KOPT-K1 (cell line): ENCODE measurements around the gene TRAF4.
"Not testable (repeated sequence)": the region's sequence is repeated elsewhere in the genome, so short reads cannot be mapped to it uniquely, and the experiment has no call there.

ENCODE experiments used
- H3K27ac ChIP-seq: fragments of 200-600 bp; sonication (generic); 2 replicates; pipeline ENCODE4 v1.5.1; 2016; ENCODE audit warnings: antibody characterized with exemption, mild to moderate bottlenecking, low read depth, low read length; ENCODE audit not compliant: poor library complexity, severe bottlenecking
- H3K36me3 ChIP-seq: fragments of 200-600 bp; sonication (generic); 2 replicates; pipeline ENCODE4 v1.5.1; 2017; ENCODE audit warnings: antibody characterized with exemption, mild to moderate bottlenecking, low read length, moderate library complexity; ENCODE audit not compliant: insufficient read depth
- H3K9me3 ChIP-seq: fragments of 200-600 bp; sonication (generic); 2 replicates; pipeline ENCODE4 v1.5.1; 2017; ENCODE audit warnings: antibody characterized with exemption, low read length, mild to moderate bottlenecking; ENCODE audit not compliant: insufficient read depth, poor library complexity, severe bottlenecking

Gene TRAF4

DNA sequence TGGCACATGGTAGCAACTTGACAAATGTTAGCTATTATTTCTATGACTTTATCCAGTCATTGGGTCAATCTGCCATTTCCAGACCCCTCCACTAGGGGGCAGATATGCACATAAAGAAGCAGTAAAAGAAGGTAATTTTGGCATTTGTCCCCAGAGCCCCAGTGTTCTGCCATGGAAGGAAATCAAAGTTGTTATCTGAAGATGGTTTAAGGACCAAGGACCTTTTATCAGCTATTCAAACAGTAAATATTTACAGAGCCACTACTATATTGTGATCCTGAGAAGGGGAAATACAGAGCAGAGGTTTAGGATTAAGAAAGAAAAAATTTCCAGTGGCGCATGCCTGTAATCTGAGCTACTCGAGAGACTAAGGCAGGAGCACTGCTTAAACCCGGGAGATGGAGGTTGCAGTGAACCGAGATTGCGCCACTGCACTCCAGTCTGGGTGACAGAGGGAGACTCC lies 20.0 kb downstream of the TRAF4 start:
- peaks cover 64% of the 10 kb centered on the region for H3K36me3 ChIP-seq
- no peak overlapping the region for H3K27ac ChIP-seq
- H3K9me3 ChIP-seq: no peaks in the 10 kb centered on the region

DNA sequence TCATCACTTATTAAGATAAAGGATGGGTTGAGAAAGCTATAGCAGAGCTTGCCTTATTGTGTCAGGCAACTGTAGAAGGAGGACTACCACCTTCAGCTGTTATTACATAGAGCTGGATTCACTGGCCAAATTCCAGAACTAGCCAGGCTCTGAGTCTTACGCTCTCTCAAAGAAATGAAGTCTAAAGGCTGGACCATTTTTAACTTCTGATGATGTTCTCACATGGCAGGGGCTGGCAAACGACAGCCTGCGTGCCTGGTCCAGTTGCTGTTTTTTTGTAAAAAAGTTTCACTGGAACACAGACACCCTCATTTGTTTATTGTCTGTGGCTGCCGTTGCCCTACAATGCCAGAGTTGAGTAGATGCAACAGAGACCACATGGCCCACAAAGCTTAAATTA lies 21.2 kb downstream of the TRAF4 start:
- no peaks in the 10 kb centered on the region for H3K9me3 ChIP-seq
- peaks cover 52% of the 10 kb centered on the region for H3K36me3 ChIP-seq
- no peak overlapping the region for H3K27ac ChIP-seq

DNA sequence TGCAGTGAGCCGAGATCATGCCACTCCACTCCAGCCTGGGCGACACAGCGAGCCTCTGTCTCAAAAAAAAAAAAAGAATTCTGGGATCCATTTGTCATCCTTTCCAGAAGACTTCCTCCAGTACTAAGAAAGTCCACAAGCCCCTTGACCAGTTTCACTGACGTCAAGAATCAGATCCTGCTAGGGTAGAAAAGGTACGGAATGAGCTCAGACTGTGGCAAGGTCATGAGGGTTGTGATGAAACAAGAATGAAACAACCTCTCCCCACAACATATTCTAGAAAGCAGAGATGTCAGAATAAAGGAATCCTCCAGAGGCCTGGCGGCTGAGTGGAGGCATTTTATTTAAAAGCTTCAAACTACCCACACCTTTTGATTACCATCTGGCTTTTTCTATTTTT lies 29.9 kb downstream of the TRAF4 start:
- Histone ChIP-seq H3K27ac (no peak overlapping the region), H3K36me3 (peaks cover 11% of the 10 kb centered on the region; the same call in 1 of the 2 replicates), H3K9me3 (no peaks in the 10 kb centered on the region)

DNA sequence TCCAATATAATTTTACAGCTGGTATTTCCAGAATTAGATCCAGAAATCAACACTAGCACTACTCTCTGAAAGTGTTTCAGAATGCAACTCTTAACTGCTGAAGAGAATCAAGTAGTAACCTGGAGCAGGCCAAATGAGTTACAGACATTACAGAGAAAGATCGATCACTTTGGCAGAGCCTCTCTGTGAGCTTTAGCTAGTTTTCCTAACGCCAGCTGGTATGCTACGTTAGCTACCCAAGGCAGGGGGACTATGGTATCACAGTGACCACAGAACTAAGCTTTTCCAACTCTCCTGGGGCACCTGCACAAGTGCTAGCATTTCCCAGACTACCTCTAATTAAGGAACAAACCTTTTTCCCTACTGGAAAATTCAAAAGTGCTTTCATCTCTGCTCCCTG lies 30.4 kb downstream of the TRAF4 start:
- H3K27ac ChIP-seq: no peak overlapping the region
- no peaks in the 10 kb centered on the region for H3K9me3 ChIP-seq
- peaks cover 11% of the 10 kb centered on the region; the same call in 1 of the 2 replicates for H3K36me3 ChIP-seq

DNA sequence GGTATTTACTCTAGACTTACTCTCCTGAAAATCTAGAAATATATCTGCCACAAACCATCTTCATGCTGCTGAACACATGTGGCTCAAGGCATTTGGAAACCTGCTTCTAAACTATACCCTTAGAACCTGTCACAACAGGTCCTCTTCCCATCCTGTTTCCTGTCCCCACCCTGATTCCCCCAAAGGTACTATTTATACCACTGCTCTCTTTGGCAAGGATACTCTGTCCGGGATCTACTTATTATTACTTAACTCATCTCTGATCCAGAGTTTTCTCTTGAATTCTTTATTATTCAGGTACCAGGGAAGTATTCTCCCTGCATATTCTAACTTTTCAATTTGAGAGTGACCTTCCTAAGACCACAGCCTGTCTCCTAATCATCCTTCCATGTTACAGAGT lies 33.4 kb downstream of the TRAF4 start:
- no peaks in the 10 kb centered on the region for H3K9me3 ChIP-seq
- no peak overlapping the region for H3K27ac ChIP-seq
- peaks cover 25% of the 10 kb centered on the region; the same call in 1 of the 2 replicates for H3K36me3 ChIP-seq

DNA sequence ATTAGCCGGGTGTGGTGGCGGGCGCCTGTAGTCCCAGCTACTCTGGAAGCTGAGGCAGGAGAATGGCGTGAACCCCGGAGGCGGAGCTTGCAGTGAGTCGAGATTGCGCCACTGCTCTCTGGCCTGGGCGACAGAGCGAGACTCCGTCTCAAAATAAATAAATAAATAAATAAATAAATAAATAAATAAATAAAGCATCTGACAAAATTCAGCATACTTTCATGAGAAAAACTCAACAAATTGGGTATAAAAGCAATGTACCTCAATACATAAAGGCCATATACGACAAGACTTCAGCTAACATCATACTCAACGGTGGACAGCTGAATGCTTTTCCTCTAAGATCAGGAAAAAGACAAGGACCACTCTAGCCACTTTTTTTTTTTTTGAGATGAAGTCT lies 35.8 kb downstream of the TRAF4 start:
- not testable (repeated sequence) for H3K9me3 ChIP-seq, H3K27ac ChIP-seq
- H3K36me3 ChIP-seq: peaks cover 14% of the 10 kb centered on the region; the same call in 1 of the 2 replicates

DNA sequence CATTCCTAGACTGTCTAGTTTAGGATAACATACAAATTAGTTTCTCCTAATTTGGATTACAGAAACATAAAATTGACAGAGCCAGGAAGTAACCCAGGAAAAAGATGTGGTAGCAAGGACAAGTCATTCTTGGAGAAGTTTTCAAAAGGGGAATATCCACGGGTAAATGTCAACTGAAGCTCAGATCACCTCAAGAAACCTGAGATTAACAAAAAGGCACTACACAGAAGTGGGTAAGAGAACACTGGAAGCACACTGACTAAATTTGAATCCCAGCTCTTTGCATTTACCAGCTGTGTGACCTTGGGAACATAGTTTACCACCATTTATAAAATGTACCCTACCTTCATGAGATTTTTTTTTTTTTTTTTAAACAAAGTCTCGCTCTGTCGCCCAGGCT lies 39.4 kb downstream of the TRAF4 start:
- no peak overlapping the region for H3K27ac ChIP-seq
- H3K9me3 ChIP-seq: no peaks in the 10 kb centered on the region
- peaks cover 14% of the 10 kb centered on the region; the same call in 1 of the 2 replicates for H3K36me3 ChIP-seq

DNA sequence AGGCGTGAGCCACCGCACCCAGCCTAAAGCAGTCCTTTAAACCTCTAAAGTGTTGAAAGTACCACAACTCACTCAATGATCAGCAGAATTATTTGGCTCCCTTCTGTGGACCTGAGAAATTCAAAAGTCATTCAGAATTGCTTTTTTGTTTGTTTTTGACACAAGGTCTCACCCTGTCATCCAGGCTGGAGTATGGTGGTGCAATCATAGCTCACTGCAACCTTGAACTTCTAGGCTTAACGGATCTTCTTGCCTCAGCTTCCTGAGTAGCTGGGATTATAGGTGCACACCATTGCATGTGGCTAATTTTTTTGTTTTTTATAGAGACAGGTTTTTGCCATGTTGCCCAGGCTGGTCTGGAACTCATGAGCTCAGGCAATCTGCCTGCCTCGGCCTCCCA lies 44.3 kb downstream of the TRAF4 start:
- no peak overlapping the region for H3K27ac ChIP-seq
- peaks cover 7% of the 10 kb centered on the region; the same call in 1 of the 2 replicates for H3K36me3 ChIP-seq
- H3K9me3 ChIP-seq: no peaks in the 10 kb centered on the region

DNA sequence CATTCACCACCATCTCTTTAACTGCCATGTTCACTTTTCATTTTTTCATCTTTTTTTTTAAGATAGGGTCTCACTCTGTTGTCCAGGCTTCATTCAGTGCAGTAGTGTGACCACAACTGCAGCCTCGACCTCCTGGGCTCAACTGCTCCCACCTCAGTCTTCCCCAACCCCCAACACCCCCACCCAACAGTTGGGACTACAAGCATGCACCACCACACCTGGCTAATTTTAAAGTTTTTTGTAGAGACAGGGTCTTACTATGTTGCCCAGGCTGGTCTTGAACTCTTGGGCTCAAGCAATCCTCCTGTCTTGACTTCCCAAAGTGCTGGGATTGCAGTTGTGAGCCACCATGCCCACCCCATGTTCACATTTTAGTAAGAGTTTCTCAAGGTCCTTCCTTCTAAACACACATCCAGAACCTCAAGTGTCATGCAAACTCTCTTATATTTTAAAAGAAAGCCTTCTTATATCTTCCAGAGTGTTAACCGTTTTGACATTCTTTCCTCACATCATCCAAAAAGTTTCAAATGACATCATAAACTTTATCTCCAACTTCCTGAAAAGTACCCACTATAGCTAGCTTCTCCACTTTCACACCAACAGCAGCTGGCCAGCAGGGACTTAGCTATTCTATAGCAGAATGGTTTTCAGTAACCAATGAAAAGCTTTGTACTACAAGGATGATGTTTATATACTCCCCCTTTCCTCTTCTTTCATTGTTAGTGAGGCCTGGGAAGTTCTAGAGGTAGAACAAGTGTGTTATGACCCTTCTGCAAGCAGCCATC lies 49.3 kb downstream of the TRAF4 start:
- Histone ChIP-seq H3K9me3 (no peaks in the 10 kb centered on the region), H3K36me3 (peaks cover 7% of the 10 kb centered on the region; the same call in 1 of the 2 replicates), H3K27ac (no peak overlapping the region)

DNA sequence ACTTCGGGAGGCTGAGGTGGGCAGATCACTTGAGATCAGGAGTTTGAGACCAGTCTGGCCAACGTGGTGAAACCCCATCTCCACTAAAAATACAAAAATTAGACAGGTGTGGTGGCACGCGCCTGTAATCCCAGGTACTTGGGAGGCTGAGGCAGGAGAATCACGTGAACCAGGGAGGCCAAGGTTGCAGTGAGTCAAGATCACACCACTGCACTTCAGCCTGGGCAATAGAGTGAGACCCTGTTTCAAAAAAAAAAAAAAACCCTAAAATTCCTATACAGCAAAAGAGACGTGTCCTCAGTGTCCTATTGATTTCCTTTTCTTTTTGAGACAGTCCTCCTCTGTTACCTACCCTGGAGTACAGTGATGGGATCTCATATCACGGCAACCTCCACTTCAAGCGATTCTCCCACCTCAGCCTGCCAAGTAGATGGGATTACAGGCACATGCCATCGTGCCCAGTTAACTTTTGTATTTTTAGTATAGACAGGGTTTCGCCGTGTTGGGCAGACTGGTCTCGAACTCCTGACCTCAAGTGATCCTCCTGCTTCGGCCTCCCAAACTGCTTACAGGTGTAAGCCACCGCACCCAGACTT lies 51.1 kb downstream of the TRAF4 start:
- not testable (repeated sequence) for H3K27ac ChIP-seq

DNA sequence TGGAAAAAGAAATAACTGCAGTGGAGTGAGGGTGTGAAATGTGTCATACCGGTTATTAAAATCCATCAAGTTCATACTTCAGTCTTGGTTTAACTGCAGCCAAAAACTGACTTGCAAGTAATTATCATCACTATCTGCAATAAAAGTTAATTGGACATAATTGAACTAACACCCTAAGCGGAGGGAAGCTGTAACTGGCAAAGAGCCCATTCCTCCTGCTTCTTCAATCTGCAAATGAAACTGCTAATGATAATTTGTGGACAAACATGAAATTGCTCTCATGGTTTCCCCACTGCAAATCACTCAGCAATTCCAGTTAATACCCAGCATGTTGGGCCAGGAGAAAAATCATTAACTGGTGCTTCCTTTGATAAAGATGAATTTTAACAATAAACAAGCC lies 52.3 kb downstream of the TRAF4 start:
- Histone ChIP-seq H3K36me3 (0 out of 2 replicates have a peak, but pooled peaks cover 5% of the 10 kb centered on the region), H3K27ac (no peak overlapping the region), H3K9me3 (no peaks in the 10 kb centered on the region)

More for the DNA sequence above, 51.1 kb downstream of the TRAF4 start:
- not testable (repeated sequence) for H3K36me3 ChIP-seq, H3K9me3 ChIP-seq
